NB4 (cell line): ENCODE measurements around the gene KCND1.

Experiments used
- DNase-seq: peaks from one replicate; pipeline ENCODE4 v3.0.0; 2010; ENCODE audit warnings: low read depth
- H3K4me3 ChIP-seq: one replicate; pipeline ENCODE4 v1.5.1; 2011; ENCODE audit warnings: mild to moderate bottlenecking, low read depth, low read length, moderate library complexity
- MYC ChIP-seq: IDR thresholded peaks from 2 replicates; pipeline ENCODE4 v1.6.1; 2011; ENCODE audit warnings: low read depth, low read length
- POLR2A ChIP-seq: IDR thresholded peaks from 2 replicates; pipeline ENCODE4 v1.6.1; 2011; ENCODE audit warnings: mild to moderate bottlenecking; ENCODE audit not compliant: insufficient read length; ENCODE audit errors: extremely low read depth
- TF ChIP-seq, protein P1 (sequence below): IDR thresholded peaks from one replicate; pipeline ENCODE4 v1.5.1; 2012; ENCODE audit warnings: low read depth, low read length
- TF ChIP-seq, protein P2 (sequence below): IDR thresholded peaks from 2 replicates; pipeline ENCODE4 v1.6.1; 2011; ENCODE audit warnings: low read depth, low read length

KCND1 gene

DNA sequence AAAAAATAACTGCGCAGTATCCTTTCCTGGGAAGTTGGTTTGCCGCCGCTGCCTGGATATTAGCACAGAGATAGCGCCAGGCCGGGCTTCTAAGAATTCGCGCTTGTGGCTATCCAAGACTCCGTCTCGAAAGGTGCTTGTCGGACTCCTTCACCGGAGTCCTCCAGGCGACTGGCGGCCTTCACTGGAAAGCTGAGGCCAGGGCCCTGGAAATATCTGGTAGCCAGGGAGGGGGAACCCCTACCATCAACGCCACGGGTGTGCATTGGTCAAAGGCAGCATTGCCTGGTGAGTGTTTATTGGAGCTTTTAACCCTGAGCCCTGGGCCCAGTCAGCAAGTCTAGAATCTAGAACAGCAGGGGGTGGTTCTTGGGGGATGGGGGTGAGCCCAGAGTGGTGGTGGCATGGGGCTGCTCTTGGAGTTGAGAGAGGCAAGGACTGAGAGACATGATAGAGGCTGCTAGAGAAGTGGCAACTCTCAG is 52.2 kb downstream of the KCND1 start:
- peak overlapping the region; percentile 28 for H3K4me3 ChIP-seq
- TF ChIP-seq, protein P1, sequence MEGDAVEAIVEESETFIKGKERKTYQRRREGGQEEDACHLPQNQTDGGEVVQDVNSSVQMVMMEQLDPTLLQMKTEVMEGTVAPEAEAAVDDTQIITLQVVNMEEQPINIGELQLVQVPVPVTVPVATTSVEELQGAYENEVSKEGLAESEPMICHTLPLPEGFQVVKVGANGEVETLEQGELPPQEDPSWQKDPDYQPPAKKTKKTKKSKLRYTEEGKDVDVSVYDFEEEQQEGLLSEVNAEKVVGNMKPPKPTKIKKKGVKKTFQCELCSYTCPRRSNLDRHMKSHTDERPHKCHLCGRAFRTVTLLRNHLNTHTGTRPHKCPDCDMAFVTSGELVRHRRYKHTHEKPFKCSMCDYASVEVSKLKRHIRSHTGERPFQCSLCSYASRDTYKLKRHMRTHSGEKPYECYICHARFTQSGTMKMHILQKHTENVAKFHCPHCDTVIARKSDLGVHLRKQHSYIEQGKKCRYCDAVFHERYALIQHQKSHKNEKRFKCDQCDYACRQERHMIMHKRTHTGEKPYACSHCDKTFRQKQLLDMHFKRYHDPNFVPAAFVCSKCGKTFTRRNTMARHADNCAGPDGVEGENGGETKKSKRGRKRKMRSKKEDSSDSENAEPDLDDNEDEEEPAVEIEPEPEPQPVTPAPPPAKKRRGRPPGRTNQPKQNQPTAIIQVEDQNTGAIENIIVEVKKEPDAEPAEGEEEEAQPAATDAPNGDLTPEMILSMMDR = no peak
- TF ChIP-seq, protein P2, sequence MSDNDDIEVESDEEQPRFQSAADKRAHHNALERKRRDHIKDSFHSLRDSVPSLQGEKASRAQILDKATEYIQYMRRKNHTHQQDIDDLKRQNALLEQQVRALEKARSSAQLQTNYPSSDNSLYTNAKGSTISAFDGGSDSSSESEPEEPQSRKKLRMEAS = no peak
- TF ChIP-seq MYC (no peak), POLR2A (no peak)
- DNase-seq = no peak

DNA sequence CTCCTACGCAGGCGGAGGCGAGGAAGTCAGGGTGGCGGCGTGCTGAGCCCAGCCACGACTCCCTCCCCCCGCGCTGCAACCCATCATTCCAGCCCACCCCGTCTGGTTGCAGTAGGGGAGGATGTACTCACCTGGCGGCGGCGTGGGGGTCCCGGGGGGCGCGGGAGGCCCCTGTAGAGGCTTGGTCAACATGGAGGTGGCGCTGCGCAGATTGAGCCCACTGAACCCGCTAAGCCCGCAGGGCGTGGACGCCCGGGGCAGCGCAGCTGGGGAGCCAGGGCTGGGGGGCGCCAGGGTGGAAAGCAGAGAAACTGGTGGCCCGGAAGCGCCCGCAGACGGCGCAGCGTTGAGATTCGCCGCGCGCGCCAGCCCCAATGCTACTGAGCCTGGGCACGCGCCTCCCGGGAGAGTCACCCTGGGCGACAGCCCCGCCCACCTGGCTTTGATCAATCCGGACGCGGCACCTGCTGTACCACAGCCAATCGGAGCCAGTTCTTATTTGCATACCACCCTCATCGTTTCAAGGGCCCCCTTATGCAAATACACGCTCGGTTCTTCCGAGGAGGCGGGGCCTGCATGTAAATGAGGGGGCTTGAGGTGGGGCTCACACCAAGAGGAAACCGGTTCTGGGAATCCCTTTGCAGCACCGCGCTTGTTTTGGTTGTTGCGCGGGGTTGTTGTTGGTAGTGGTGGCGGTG is 52.9 kb downstream of the KCND1 start, which contains the start of gene PIM2:
PIM2 (minus strand) TSS at position 382 of the 698 bp plus-strand sequence; CDS start at position 192, 190 bp downstream.
- H3K4me3 ChIP-seq = peak within 1 kb of the TSS; percentile 86
- peak; percentile 72 for TF ChIP-seq MYC
- TF ChIP-seq, protein P1 = no peak
- TF ChIP-seq, protein P2 = peak; percentile 85
- peak; percentile 88 for TF ChIP-seq POLR2A
- peak; percentile 96 for DNase-seq

DNA sequence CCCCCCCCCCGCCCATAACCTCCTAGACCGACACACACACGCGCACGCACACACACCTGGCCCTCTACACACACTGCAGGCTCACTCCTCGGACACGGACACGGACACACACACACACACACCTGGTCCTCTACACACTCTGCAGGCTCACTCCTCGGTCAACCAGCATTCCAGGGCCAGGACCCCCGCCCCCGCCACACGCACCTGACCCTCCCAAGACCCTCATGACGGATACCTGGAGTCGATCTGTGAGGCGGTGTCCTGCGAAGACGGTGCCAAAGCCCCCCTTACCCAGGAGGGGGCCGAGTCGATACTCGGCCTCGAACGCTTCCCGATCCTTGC is 53.4 kb downstream of the KCND1 start:
- peak overlapping the region; percentile 86 for H3K4me3 ChIP-seq
- TF ChIP-seq, protein P2 = no peak
- TF ChIP-seq MYC (no peak), POLR2A (no peak)
- TF ChIP-seq, protein P1 = no peak
- no peak for DNase-seq

DNA sequence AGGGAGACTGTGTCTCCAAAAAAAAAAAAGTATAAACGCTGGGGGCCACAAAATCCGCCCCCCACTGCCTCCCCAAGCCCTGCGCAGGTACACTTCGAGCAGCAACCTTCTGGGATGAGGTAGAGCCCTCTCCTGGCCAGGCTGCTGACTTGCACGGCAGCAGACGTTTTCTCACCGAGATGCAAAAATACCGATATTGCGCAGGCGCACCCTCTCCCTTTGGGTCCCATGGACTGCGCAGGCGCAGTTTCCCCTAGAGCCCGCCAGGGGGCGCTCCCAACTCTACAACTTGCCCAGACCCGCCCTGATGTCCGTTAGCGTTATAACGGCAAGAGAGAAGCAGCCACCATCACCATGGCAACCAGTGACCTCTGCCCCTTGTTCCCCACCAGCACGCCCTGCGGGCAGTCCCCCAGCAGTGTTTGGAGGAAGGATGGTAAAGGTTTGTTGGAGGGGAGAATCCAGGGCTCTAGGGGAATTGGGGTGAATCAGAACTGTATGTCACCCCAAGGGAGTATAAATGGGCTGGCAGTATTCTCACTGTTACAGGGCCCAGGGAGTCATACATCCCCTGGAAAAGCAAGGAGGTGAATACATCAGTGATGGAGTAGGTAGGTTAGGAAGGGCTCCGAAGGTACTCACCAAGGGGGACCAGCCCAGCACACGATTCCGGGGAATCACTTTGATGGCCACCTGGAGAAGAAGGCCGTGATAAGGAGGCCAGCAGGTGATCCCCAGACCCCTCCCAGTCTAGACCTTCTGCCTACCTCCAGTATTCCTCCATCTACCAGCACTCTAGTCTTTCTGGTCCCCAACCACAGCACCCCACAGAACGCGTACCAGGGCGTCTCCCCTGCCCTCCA is 54.3 kb downstream of the KCND1 start:
- TF ChIP-seq MYC (no peak), POLR2A (no peak)
- TF ChIP-seq, protein P2 = peak; percentile 47; the same call in 1 of the 2 replicates
- TF ChIP-seq, protein P1 = peak; percentile 72
- H3K4me3 ChIP-seq = peak overlapping the region; percentile 86
- DNase-seq = peak; percentile 92

DNA sequence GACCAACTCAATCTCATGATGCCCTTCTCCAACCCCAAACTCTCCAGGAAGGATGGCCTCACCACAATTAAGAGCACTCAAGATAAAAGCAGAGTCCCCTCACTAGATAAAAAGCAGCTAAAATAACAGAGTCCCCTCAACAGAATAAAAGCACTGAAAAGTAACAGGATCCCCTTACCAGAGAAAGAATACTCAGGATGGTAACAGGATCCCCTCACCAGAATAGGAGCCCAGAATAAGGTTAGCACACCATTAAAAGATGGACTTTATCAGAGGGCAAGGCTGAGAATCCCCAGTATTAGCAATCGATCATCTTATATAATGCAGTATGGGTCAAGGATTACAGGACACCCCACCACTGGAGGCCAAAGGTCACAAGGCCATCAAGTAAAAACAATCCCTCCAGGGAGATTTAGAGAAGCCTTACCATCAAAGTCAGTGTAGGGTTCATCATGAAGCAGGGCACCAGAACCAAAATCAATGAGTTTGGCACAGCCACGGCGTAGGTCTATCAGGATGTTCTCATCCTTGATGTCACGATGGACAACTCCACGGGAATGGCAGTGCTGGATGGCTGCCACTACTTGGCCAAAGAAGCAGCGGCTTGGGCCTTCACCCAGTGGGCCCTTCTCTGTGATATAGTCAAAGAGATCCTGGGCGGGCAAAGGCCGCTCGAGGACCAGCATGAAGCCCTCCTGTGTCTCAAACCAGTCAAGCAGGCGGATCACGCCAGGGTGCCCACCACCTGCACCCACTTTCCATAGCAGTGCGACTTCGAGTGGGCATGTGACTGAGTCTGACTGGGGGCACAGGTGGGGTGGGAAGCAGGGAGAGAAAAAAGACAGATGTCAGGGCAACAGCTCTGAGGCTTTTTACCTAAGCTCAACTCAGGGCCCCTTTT is 56.8 kb downstream of the KCND1 start:
- H3K4me3 ChIP-seq = no peak overlapping the region
- DNase-seq = no peak
- no peak for TF ChIP-seq POLR2A
